Dendritic cell treated with granulocyte-macrophage colony-stimulating factor and Interleukin-4, amounts not matched to agents 40 ng/mL and 50 ng/mL, for 4 days (primary cell): ENCODE data around the gene SIGLEC12.

Source experiments
- H3K27ac Mint-ChIP-seq: one replicate; pipeline ENCODE4 v1.8.0; 2022; ENCODE audit warnings: mild to moderate bottlenecking, mixed read lengths
- H3K27me3 Mint-ChIP-seq: one replicate; pipeline ENCODE4 v1.8.0; 2022; ENCODE audit warnings: mild to moderate bottlenecking, mixed read lengths
- H3K36me3 Mint-ChIP-seq: one replicate; pipeline ENCODE4 v1.8.0; 2022; ENCODE audit warnings: low read depth, mixed read lengths
- H3K4me1 Mint-ChIP-seq: one replicate; pipeline ENCODE4 v1.8.0; 2022; ENCODE audit warnings: low read depth, mixed read lengths
- H3K4me3 Mint-ChIP-seq: one replicate; pipeline ENCODE4 v1.8.0; 2022; ENCODE audit warnings: mild to moderate bottlenecking, moderate library complexity, mixed read lengths
- H3K9me3 Mint-ChIP-seq: one replicate; pipeline ENCODE4 v1.8.0; 2022; ENCODE audit warnings: mixed read lengths
- intact Hi-C: fragments of 100-400 bp; cut with micrococcal nuclease; formaldehyde crosslinking; loops from one replicate; pipeline ENCODE4 v1.15.0; 2022

The SIGLEC12 gene

GRCh38 chr19:51539821-51540366, 38.3 kb upstream of the SIGLEC12 start:
- Mint-ChIP-seq H3K27me3 (peaks cover 58% of the 10 kb centered on the region), H3K4me1 (peaks cover 13% of the 10 kb centered on the region), H3K9me3 (no peaks in the 10 kb centered on the region), H3K27ac (no peak overlapping the region), H3K36me3 (no peaks in the 10 kb centered on the region), H3K4me3 (no peak overlapping the region)
- intact Hi-C loops = no loop called here

- Mint-ChIP-seq H3K4me1 (peaks cover 36% of the 10 kb centered on the region), H3K4me3 (no peak overlapping the region), H3K27me3 (peaks cover 32% of the 10 kb centered on the region), H3K9me3 (no peaks in the 10 kb centered on the region), H3K36me3 (no peaks in the 10 kb centered on the region), H3K27ac (no peak overlapping the region)
- intact Hi-C loops = no loop called here
Measured at GRCh38 chr19:51535535-51535934, 33.9 kb upstream of the SIGLEC12 start.

- Mint-ChIP-seq H3K36me3 (no peaks in the 10 kb centered on the region), H3K4me3 (peak within 1 kb of the TSS; percentile 59), H3K4me1 (peaks cover 40% of the 10 kb centered on the region), H3K27ac (peak within 1 kb of the TSS; percentile 65), H3K9me3 (no peaks in the 10 kb centered on the region), H3K27me3 (peaks cover 33% of the 10 kb centered on the region)
- intact Hi-C loops = no loop called here
Measured at GRCh38 chr19:51531349-51532315, 30.0 kb upstream of the SIGLEC12 start, which contains the start of gene SIGLEC6. Gene SIGLEC6 (minus strand): TSS chr19:51531670. CDS start chr19:51531648, 22 bp downstream.

GRCh38 chr19:51530616-51531015, 29.0 kb upstream of the SIGLEC12 start:
- Mint-ChIP-seq H3K4me3 (no peak overlapping the region), H3K36me3 (no peaks in the 10 kb centered on the region), H3K27me3 (peaks cover 35% of the 10 kb centered on the region), H3K9me3 (no peaks in the 10 kb centered on the region), H3K27ac (no peak overlapping the region), H3K4me1 (peaks cover 41% of the 10 kb centered on the region)
- intact Hi-C loops = no loop called here

GRCh38 chr19:51529301-51529700, 27.7 kb upstream of the SIGLEC12 start:
- H3K4me3 Mint-ChIP-seq = no peak overlapping the region
- peaks cover 34% of the 10 kb centered on the region for H3K27me3 Mint-ChIP-seq
- H3K27ac Mint-ChIP-seq = no peak overlapping the region
- no peaks in the 10 kb centered on the region for H3K36me3 Mint-ChIP-seq
- H3K4me1 Mint-ChIP-seq = peaks cover 43% of the 10 kb centered on the region
- intact Hi-C loops = no loop called here
- H3K9me3 Mint-ChIP-seq = no peaks in the 10 kb centered on the region

- Mint-ChIP-seq H3K4me3 (no peak overlapping the region), H3K9me3 (no peaks in the 10 kb centered on the region), H3K36me3 (no peaks in the 10 kb centered on the region), H3K27me3 (peaks cover 24% of the 10 kb centered on the region), H3K4me1 (peaks cover 32% of the 10 kb centered on the region), H3K27ac (no peak overlapping the region)
- intact Hi-C loops = no loop called here
Measured at GRCh38 chr19:51525651-51526050, 24.1 kb upstream of the SIGLEC12 start.

GRCh38 chr19:51524666-51525264, 23.2 kb upstream of the SIGLEC12 start:
- Mint-ChIP-seq H3K4me3 (no peak overlapping the region), H3K27ac (no peak overlapping the region), H3K36me3 (no peaks in the 10 kb centered on the region), H3K4me1 (peaks cover 26% of the 10 kb centered on the region), H3K27me3 (peaks cover 16% of the 10 kb centered on the region), H3K9me3 (no peaks in the 10 kb centered on the region)
- intact Hi-C loops = no loop called here

GRCh38 chr19:51521781-51522180, 20.2 kb upstream of the SIGLEC12 start:
- Mint-ChIP-seq H3K27ac (no peak overlapping the region), H3K4me1 (peaks cover 26% of the 10 kb centered on the region), H3K36me3 (peaks cover 6% of the 10 kb centered on the region), H3K27me3 (peaks cover 4% of the 10 kb centered on the region), H3K9me3 (peaks cover 22% of the 10 kb centered on the region), H3K4me3 (no peak overlapping the region)
- intact Hi-C loops = no loop called here

- peaks cover 26% of the 10 kb centered on the region for H3K4me1 Mint-ChIP-seq
- no peak overlapping the region for H3K4me3 Mint-ChIP-seq
- H3K36me3 Mint-ChIP-seq = peaks cover 6% of the 10 kb centered on the region
- no peak overlapping the region for H3K27ac Mint-ChIP-seq
- peaks cover 22% of the 10 kb centered on the region for H3K9me3 Mint-ChIP-seq
- peaks cover 1% of the 10 kb centered on the region for H3K27me3 Mint-ChIP-seq
- intact Hi-C loops = no loop called here
Measured at GRCh38 chr19:51521357-51521756, 19.8 kb upstream of the SIGLEC12 start.

- Mint-ChIP-seq H3K27me3 (peaks cover 1% of the 10 kb centered on the region), H3K4me3 (no peak overlapping the region), H3K27ac (no peak overlapping the region)
Measured at GRCh38 chr19:51520728-51521127, 19.1 kb upstream of the SIGLEC12 start.

GRCh38 chr19:51514866-51515481, 13.4 kb upstream of the SIGLEC12 start:
- peaks cover 14% of the 10 kb centered on the region for H3K4me1 Mint-ChIP-seq
- peaks cover 6% of the 10 kb centered on the region for H3K36me3 Mint-ChIP-seq
- intact Hi-C loops = loop anchor here (1.0 kb wide), 1 partner anchor 42 kb away; no protein-coding TSS in a partner anchor
- H3K9me3 Mint-ChIP-seq = peaks cover 22% of the 10 kb centered on the region
- H3K27ac Mint-ChIP-seq = no peak overlapping the region
- H3K4me3 Mint-ChIP-seq = no peak overlapping the region
- H3K27me3 Mint-ChIP-seq = no peaks in the 10 kb centered on the region

More at GRCh38 chr19:51520728-51521127, 19.1 kb upstream of the SIGLEC12 start:
- peaks cover 6% of the 10 kb centered on the region for H3K36me3 Mint-ChIP-seq
- H3K9me3 Mint-ChIP-seq = peaks cover 22% of the 10 kb centered on the region
- intact Hi-C loops = no loop called here
- peaks cover 20% of the 10 kb centered on the region for H3K4me1 Mint-ChIP-seq

- intact Hi-C loops = no loop called here
- Mint-ChIP-seq H3K27ac (no peak overlapping the region), H3K9me3 (peaks cover 20% of the 10 kb centered on the region), H3K4me3 (no peak overlapping the region), H3K4me1 (peaks cover 24% of the 10 kb centered on the region), H3K36me3 (peaks cover 6% of the 10 kb centered on the region), H3K27me3 (no peaks in the 10 kb centered on the region)
Measured at GRCh38 chr19:51513968-51514367, 12.4 kb upstream of the SIGLEC12 start.

- H3K4me1 Mint-ChIP-seq = peaks cover 50% of the 10 kb centered on the region
- intact Hi-C loops = no loop called here
Measured at GRCh38 chr19:51511353-51511752, 9.8 kb upstream of the SIGLEC12 start.

More at GRCh38 chr19:51511353-51511752, 9.8 kb upstream of the SIGLEC12 start:
- H3K27ac Mint-ChIP-seq = no peak overlapping the region
- no peaks in the 10 kb centered on the region for H3K9me3 Mint-ChIP-seq
- no peak overlapping the region for H3K4me3 Mint-ChIP-seq
- H3K27me3 Mint-ChIP-seq = no peaks in the 10 kb centered on the region
- no peaks in the 10 kb centered on the region for H3K36me3 Mint-ChIP-seq
